ENCODE results near the gene CCNH.

CCNH gene

DNA sequence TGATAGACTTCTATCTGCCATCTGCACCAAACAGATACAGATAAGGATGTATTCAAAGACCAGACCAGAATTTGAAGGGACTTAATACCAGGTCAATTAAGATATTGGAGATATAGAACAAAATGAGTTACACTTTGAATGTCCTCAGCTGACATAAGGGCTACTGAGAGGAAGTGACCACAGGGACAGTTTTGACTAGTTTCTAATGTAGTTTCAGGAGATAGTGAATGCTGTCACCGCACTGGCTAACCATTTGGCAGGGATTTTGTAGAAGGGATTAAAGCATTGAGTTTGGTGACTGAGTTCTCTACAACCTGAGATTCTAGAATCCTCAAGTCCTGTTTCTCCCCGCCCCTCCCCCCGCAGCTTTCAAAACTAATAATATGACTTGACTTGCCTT, 22.7 kb downstream of the CCNH start:
- Histone ChIP-seq H3K9me3 (ENCODE audit: insufficient read depth, low read depth, low read length) (no peaks in the 10 kb centered on the region), H3K4me1 (ENCODE audit: insufficient read depth, low read length) (no peaks in the 10 kb centered on the region), H3K4me3 (ENCODE audit: low read length) (no peak overlapping the region), H3K27me3 (ENCODE audit: insufficient read depth, low read length) (no peaks in the 10 kb centered on the region), H3K27ac (ENCODE audit: low read depth, low read length) (no peak overlapping the region), H3K36me3 (ENCODE audit: insufficient read depth, low read length) (peaks cover 100% of the 10 kb centered on the region), H3K9ac (ENCODE audit: low read depth, low read length) (no peak overlapping the region)
- WGBS: 97% methylated on average over 1 of the region's 3 CpGs

DNA sequence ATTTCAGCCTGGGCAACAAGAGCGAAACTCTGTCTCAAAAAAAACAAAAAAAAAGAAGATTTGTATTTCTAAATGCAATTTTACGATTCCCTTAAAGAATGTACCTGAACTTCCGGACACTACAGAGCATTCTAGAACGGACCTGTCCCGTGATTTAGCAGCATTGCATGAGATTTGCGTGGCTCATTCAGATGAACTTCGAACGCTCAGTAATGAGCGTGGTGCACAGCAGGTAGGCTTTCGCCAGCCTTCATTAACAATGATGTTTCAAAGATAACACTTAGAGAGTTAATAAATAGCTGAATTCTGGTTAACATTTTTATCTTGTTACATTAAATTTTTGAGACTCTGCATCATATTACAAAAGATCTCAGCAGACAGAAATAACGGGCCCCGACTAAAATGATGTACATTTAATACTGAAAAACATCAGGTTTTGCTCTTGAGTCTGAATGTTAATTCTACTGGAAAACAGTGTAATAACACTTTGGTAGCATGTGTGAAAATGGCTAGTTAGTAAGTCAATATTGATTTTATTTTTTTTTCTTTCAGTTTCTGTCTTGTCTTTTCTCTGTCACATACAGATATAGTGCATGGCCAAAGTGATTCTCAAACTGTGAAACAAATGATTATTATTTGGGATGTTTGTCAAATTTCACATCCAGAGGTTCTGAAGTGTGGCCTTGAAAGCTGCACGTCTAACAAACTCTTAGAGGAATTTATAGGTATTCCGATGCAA, 23.3 kb downstream of the CCNH start:
- Histone ChIP-seq H3K4me3 (ENCODE audit: low read length) (no peak overlapping the region), H3K9ac (ENCODE audit: low read depth, low read length) (no peak overlapping the region), H3K9me3 (ENCODE audit: insufficient read depth, low read depth, low read length) (no peaks in the 10 kb centered on the region), H3K36me3 (ENCODE audit: insufficient read depth, low read length) (peaks cover 100% of the 10 kb centered on the region), H3K4me1 (ENCODE audit: insufficient read depth, low read length) (no peaks in the 10 kb centered on the region), H3K27ac (ENCODE audit: low read depth, low read length) (no peak overlapping the region), H3K27me3 (ENCODE audit: insufficient read depth, low read length) (no peaks in the 10 kb centered on the region)
- 97% methylated on average over 14 of the region's 14 CpGs for WGBS

DNA sequence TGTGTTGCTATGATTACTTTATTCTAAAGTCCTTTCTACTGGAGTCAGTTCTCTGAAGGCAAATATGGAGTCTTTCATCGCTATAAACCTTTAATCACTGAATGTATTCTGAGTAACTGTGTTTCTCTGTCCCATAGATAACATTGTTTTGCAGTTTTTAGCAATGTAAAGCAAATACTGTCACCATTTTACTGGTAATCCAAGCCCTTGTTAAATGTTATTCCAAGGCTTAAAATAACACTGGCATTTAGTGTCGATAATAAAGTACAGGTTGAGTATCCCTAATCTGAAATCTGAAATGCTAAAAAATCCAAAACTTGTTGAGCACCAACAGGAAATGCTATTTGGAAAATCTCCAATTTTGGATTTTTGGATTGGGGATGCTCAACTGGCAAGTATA, 24.6 kb downstream of the CCNH start:
- WGBS: 95% methylated on average over 2 of the region's 2 CpGs
- Histone ChIP-seq H3K4me1 (ENCODE audit: insufficient read depth, low read length) (no peaks in the 10 kb centered on the region), H3K36me3 (ENCODE audit: insufficient read depth, low read length) (peaks cover 100% of the 10 kb centered on the region), H3K9ac (ENCODE audit: low read depth, low read length) (no peak overlapping the region), H3K27ac (ENCODE audit: low read depth, low read length) (no peak overlapping the region), H3K27me3 (ENCODE audit: insufficient read depth, low read length) (no peaks in the 10 kb centered on the region), H3K4me3 (ENCODE audit: low read length) (no peak overlapping the region), H3K9me3 (ENCODE audit: insufficient read depth, low read depth, low read length) (no peaks in the 10 kb centered on the region)

GRCh38 chr5:87385802-87386201, 26.9 kb downstream of the CCNH start:
- WGBS: 100% methylated on average over 1 of the region's 2 CpGs
- no peaks in the 10 kb centered on the region for H3K9me3 ChIP-seq (ENCODE audit: insufficient read depth, low read depth, low read length)
- peaks cover 99% of the 10 kb centered on the region for H3K36me3 ChIP-seq (ENCODE audit: insufficient read depth, low read length)

DNA sequence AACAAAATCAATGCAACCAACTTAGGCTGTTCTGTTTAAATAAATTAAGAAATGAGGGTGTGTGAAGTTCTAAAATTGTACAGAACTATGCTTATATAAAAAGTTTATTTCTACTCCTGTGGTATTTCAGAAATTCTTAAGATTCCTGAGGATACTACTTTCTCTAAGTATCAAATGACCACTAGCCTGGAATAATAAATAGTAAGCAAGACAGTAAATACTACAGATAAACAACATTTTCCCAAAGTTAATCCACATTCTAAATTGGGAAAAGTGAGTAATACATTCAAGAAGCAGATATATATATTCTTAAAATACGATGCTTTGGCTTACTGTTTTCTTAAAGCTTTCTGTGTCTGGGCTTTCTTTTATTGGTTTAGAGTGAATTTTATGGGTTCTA, 29.5 kb downstream of the CCNH start:
- WGBS: no CpG with 5 or more reads among the region's 1 CpG
- Histone ChIP-seq H3K9ac (ENCODE audit: low read depth, low read length) (no peak overlapping the region), H3K4me3 (ENCODE audit: low read length) (no peak overlapping the region), H3K36me3 (ENCODE audit: insufficient read depth, low read length) (peaks cover 99% of the 10 kb centered on the region), H3K27ac (ENCODE audit: low read depth, low read length) (no peak overlapping the region), H3K4me1 (ENCODE audit: insufficient read depth, low read length) (no peaks in the 10 kb centered on the region), H3K27me3 (ENCODE audit: insufficient read depth, low read length) (no peaks in the 10 kb centered on the region), H3K9me3 (ENCODE audit: insufficient read depth, low read depth, low read length) (no peaks in the 10 kb centered on the region)

More at GRCh38 chr5:87385802-87386201, 26.9 kb downstream of the CCNH start:
- no peak overlapping the region for H3K4me3 ChIP-seq (ENCODE audit: low read length)
- H3K4me1 ChIP-seq (ENCODE audit: insufficient read depth, low read length): no peaks in the 10 kb centered on the region
- no peak overlapping the region for H3K27ac ChIP-seq (ENCODE audit: low read depth, low read length)
- H3K27me3 ChIP-seq (ENCODE audit: insufficient read depth, low read length): no peaks in the 10 kb centered on the region
- no peak overlapping the region for H3K9ac ChIP-seq (ENCODE audit: low read depth, low read length)

DNA sequence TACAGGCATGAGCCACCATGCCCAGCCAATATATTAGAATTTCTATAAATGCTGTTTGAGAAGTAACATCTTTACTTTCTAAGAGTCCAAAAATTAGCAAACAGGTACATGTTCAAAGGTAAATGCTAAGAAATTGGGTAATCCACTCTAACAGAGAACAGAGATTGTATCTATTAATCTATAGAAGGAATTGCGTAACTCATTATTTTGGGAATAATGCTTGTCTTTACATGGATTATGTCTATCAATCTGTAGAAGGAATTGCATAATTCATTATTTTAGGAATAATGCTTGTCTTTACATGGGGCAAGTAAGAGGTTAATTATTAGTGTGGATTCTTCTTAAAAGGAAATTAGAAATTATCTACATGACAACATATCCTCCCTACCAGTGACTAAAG, 30.5 kb downstream of the CCNH start:
- no peaks in the 10 kb centered on the region for H3K27me3 ChIP-seq (ENCODE audit: insufficient read depth, low read length)
- no peaks in the 10 kb centered on the region for H3K4me1 ChIP-seq (ENCODE audit: insufficient read depth, low read length)
- H3K9ac ChIP-seq (ENCODE audit: low read depth, low read length): no peak overlapping the region
- no peak overlapping the region for H3K4me3 ChIP-seq (ENCODE audit: low read length)
- H3K27ac ChIP-seq (ENCODE audit: low read depth, low read length): no peak overlapping the region
- 100% methylated on average over 1 of the region's 1 CpG for WGBS
- no peaks in the 10 kb centered on the region for H3K9me3 ChIP-seq (ENCODE audit: insufficient read depth, low read depth, low read length)
- H3K36me3 ChIP-seq (ENCODE audit: insufficient read depth, low read length): peaks cover 99% of the 10 kb centered on the region

GRCh38 chr5:87372705-87373104, 40.0 kb downstream of the CCNH start:
- H3K4me1 ChIP-seq (ENCODE audit: insufficient read depth, low read length): no peaks in the 10 kb centered on the region
- no peak overlapping the region for H3K9ac ChIP-seq (ENCODE audit: low read depth, low read length)
- H3K4me3 ChIP-seq (ENCODE audit: low read length): no peak overlapping the region
- H3K27ac ChIP-seq (ENCODE audit: low read depth, low read length): no peak overlapping the region
- WGBS: 100% methylated on average over 1 of the region's 2 CpGs
- H3K36me3 ChIP-seq (ENCODE audit: insufficient read depth, low read length): peaks cover 78% of the 10 kb centered on the region
- H3K9me3 ChIP-seq (ENCODE audit: insufficient read depth, low read depth, low read length): no peaks in the 10 kb centered on the region
- H3K27me3 ChIP-seq (ENCODE audit: insufficient read depth, low read length): no peaks in the 10 kb centered on the region

DNA sequence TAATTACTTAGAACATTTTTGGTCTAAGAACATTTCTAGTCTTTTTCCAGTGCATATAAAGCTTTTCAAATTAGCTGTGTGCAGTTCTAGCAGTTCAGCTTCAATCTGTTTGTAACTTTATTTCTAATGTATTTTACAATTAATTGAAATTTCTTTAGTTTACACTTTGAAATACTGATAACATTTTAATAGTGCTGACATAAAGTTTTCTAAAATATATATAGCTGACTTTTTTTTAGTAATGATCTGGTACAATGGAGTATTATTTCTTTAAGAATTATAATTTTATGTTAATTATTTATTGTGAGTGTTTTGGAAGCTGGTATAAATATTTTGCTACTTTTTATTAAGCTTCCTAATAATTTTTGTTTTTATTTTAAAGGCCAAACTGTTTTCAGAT, 43.3 kb downstream of the CCNH start:
- Histone ChIP-seq H3K9ac (ENCODE audit: low read depth, low read length) (no peak overlapping the region), H3K27me3 (ENCODE audit: insufficient read depth, low read length) (no peaks in the 10 kb centered on the region), H3K27ac (ENCODE audit: low read depth, low read length) (no peak overlapping the region), H3K9me3 (ENCODE audit: insufficient read depth, low read depth, low read length) (no peaks in the 10 kb centered on the region), H3K4me3 (ENCODE audit: low read length) (no peak overlapping the region), H3K36me3 (ENCODE audit: insufficient read depth, low read length) (peaks cover 69% of the 10 kb centered on the region), H3K4me1 (ENCODE audit: insufficient read depth, low read length) (peaks cover 5% of the 10 kb centered on the region)

- Histone ChIP-seq H3K27me3 (ENCODE audit: insufficient read depth, low read length) (no peaks in the 10 kb centered on the region), H3K36me3 (ENCODE audit: insufficient read depth, low read length) (peaks cover 66% of the 10 kb centered on the region), H3K9ac (ENCODE audit: low read depth, low read length) (no peak overlapping the region), H3K4me1 (ENCODE audit: insufficient read depth, low read length) (peaks cover 13% of the 10 kb centered on the region), H3K4me3 (ENCODE audit: low read length) (no peak overlapping the region), H3K27ac (ENCODE audit: low read depth, low read length) (no peak overlapping the region), H3K9me3 (ENCODE audit: insufficient read depth, low read depth, low read length) (no peaks in the 10 kb centered on the region)
- WGBS: 93% methylated on average over 3 of the region's 3 CpGs
Observed at GRCh38 chr5:87368601-87369000, 44.1 kb downstream of the CCNH start.

GRCh38 chr5:87367243-87367642, 45.5 kb downstream of the CCNH start:
- 100% methylated on average over 2 of the region's 2 CpGs for WGBS
- peaks cover 60% of the 10 kb centered on the region for H3K36me3 ChIP-seq (ENCODE audit: insufficient read depth, low read length)

DNA sequence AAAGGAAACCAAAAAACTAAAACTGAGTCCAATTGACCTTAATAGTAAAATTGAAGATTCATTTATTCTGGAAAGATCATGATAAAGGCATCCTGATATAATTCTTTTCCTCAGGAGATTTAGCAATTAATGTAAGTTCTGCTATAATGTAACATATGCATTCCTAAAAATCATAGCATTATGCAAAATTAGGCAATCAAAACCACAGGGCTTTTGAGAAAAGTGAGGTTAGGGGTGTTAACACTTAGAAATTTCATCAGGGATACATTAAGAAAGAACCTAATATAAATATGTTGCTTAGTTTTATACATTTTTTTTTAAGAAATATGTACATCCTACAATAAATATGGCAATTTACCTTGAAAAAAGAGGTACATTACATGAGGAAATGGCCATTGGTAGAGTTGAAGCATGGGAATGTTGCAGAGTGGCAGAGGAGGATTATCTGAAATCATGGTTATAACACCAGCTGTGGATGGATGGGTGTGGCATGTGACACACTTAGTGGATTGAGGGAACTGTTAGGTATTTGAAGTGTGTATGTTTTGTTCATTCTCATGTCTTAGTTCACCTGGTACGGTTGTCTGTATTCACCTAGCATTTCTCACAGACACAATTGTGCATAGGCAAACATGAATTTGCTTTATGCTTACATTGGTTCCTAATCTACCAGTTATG, 51.1 kb downstream of the CCNH start:
- H3K4me3 ChIP-seq (ENCODE audit: low read length): no peak overlapping the region
- H3K9me3 ChIP-seq (ENCODE audit: insufficient read depth, low read depth, low read length): no peaks in the 10 kb centered on the region
- no peak overlapping the region for H3K27ac ChIP-seq (ENCODE audit: low read depth, low read length)
- H3K4me1 ChIP-seq (ENCODE audit: insufficient read depth, low read length): peaks cover 20% of the 10 kb centered on the region
- peaks cover 36% of the 10 kb centered on the region for H3K36me3 ChIP-seq (ENCODE audit: insufficient read depth, low read length)
- no peak overlapping the region for H3K9ac ChIP-seq (ENCODE audit: low read depth, low read length)
- WGBS: 100% methylated on average over 1 of the region's 1 CpG
- H3K27me3 ChIP-seq (ENCODE audit: insufficient read depth, low read length): no peaks in the 10 kb centered on the region

More at GRCh38 chr5:87367243-87367642, 45.5 kb downstream of the CCNH start:
- Histone ChIP-seq H3K4me3 (ENCODE audit: low read length) (no peak overlapping the region), H3K4me1 (ENCODE audit: insufficient read depth, low read length) (peaks cover 18% of the 10 kb centered on the region), H3K9ac (ENCODE audit: low read depth, low read length) (no peak overlapping the region), H3K27me3 (ENCODE audit: insufficient read depth, low read length) (no peaks in the 10 kb centered on the region), H3K9me3 (ENCODE audit: insufficient read depth, low read depth, low read length) (no peaks in the 10 kb centered on the region), H3K27ac (ENCODE audit: low read depth, low read length) (no peak overlapping the region)

All from HUES64 (cell line).